ENCODE measurements around the gene NTSR1.

- TF ChIP-seq CTCF (conservative IDR thresholded peaks at IDR 0.05; ENCODE audit: low read depth in 2 of 2), result no peak
- TF ChIP-seq CREB1 (CRISPR knock-in tag; IDR thresholded peaks at IDR 0.05; ENCODE audit: low read depth), result no peak
- TF ChIP-seq ZNF114 (CRISPR knock-in tag; IDR thresholded peaks at IDR 0.05), result no peak
- TF ChIP-seq EZH2phosphoT487 (IDR thresholded peaks at IDR 0.05; ENCODE audit: unreplicated experiment), result no peak
- TF ChIP-seq EZH2 (IDR thresholded peaks at IDR 0.05; ENCODE audit: low read depth, unreplicated experiment), result no peak
- TF ChIP-seq POLR2AphosphoS5 (IDR thresholded peaks at IDR 0.05; ENCODE audit: low read depth), result no peak
These were observed 93.5 kb downstream of the NTSR1 start for GRCh38 chr20:62802026-62802712.

All from GM23338 (cell line).